Esophagus muscularis mucosa (tissue), 4 donors: Measurements from ENCODE around the gene TMPRSS2. TPM values are rescaled to one million over a fixed set of nuclear protein-coding genes. Genes with fewer than 3 reads are reported as not detected.

Source experiments
- DNase-seq: peaks from one replicate; pipeline ENCODE4 v3.0.0-alpha.2; 2017; ENCODE audit errors: extremely low spot score
- H3K27ac ChIP-seq, 4 donors: fragments of 200-600 bp; sonication (generic); replicated peaks in 1 of 4; 1 replicate in 3 of 4; 2 replicates in 1 of 4; pipeline ENCODE4 v1.5.1; 2016 to 2019; ENCODE audit warnings: mild to moderate bottlenecking in 1 of 4
- H3K27me3 ChIP-seq, 4 donors: fragments of 200-600 bp; sonication (generic); one replicate each; pipeline versions ENCODE4 v1.5.1 to v1.6.0; 2016 to 2019
- H3K36me3 ChIP-seq, 4 donors: fragments of 200-600 bp; sonication (generic); one replicate each; pipeline ENCODE4 v1.5.1; 2016 to 2019
- H3K4me1 ChIP-seq, 4 donors: fragments of 200-600 bp; sonication (generic); one replicate each; pipeline ENCODE4 v1.5.1; 2016 to 2019
- H3K4me3 ChIP-seq, 4 donors: fragments of 200-600 bp; sonication (generic); 1 replicate in 2 of 4; 2 replicates in 2 of 4; pipeline ENCODE4 v1.5.1; 2016 to 2019; ENCODE audit warnings: mild to moderate bottlenecking in 4 of 4, moderate library complexity in 1 of 4
- H3K9me3 ChIP-seq, 4 donors: fragments of 200-600 bp; sonication (generic); 1 replicate in 3 of 4; 2 replicates in 1 of 4; pipeline ENCODE4 v1.5.1; 2016 to 2019
- EP300 ChIP-seq: sonication (generic); formaldehyde crosslinking; IDR thresholded peaks from one replicate; pipeline ENCODE4 v1.6.1; 2017; ENCODE audit warnings: antibody characterized with exemption
- POLR2A ChIP-seq: fragments of 450-650 bp; IDR thresholded peaks from one replicate; pipeline ENCODE4 v1.6.1; 2017; ENCODE audit warnings: antibody characterized with exemption, moderate library complexity, mild to moderate bottlenecking, low read depth
- POLR2AphosphoS5 ChIP-seq, 2 donors: sonication (generic); formaldehyde crosslinking; IDR thresholded peaks; one replicate each; pipeline ENCODE4 v1.6.1; 2017; ENCODE audit warnings: antibody characterized with exemption in 2 of 2
- WGBS: methylation state at CpG from one replicate; pipeline ENCODE4 v1.1.5; 2018; 5-methylcytosine and 5-hydroxymethylcytosine counted together
- intact Hi-C: fragments of 100-400 bp; cut with DNase I; formaldehyde crosslinking; loops from one replicate; pipeline ENCODE4 v1.15.1; 2023
- total RNA-seq, 4 donors: library from RNA; depleted of rRNA; stranded (reverse); fragments of >200 nt; gene quantifications; one replicate each; pipeline versions ENCODE4 v1.1.0 to v1.2.1, GENCODE V29; 2016
- TF ChIP-seq, protein P1 (sequence below), 3 experiments: fragments of 200-600 bp in 2 of 3; fragments of 450-650 bp in 1 of 3; sonication (generic) in 2 of 3; IDR thresholded peaks; one replicate each; pipeline ENCODE4 v1.5.1; 2017 to 2019; ENCODE audit warnings: antibody characterized with exemption in 3 of 3, mild to moderate bottlenecking in 2 of 3, moderate library complexity in 1 of 3

The TMPRSS2 gene
- total RNA-seq, 4 donors from 2014 or later = 0.13 to 0.86 (median 0.42) TPM; not detected in 1

DNA sequence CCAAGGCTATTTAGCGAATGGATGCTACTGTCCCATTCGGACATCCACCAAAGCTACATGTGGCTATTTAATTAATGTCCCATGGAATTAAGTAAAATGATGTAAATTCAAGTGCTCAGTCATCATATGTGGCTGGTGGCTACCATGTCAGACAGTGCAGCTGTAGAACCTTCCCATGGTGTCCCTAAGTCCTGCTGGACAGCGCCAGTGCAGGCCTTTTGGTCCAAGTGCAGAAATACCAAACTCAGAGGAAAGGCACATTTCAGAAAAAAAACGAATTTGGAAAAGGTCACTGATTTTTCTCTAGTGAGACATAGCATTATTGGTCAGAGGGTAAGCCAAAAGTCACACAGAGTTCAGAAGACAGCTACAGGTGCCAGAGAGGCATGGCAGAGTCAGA is 17.6 kb downstream of the TMPRSS2 start:
- DNase-seq = no peak
- Histone ChIP-seq H3K27ac (no peak overlapping the region), H3K36me3 (no peaks in the 10 kb centered on the region), H3K4me3 (no peak overlapping the region), H3K4me1 (peaks cover 0 to 13% (median 0%) of the 10 kb centered on the region in 4 donors), H3K9me3 (no peaks in the 10 kb centered on the region), H3K27me3 (peaks cover 0 to 47% (median 0%) of the 10 kb centered on the region in 4 donors)
- intact Hi-C loops = loop anchor here (5.0 kb wide), 1 partner anchor 87 kb away; no protein-coding TSS in a partner anchor
- 83% methylated on average over 4 of the region's 4 CpGs for WGBS
- TF ChIP-seq, protein P1, sequence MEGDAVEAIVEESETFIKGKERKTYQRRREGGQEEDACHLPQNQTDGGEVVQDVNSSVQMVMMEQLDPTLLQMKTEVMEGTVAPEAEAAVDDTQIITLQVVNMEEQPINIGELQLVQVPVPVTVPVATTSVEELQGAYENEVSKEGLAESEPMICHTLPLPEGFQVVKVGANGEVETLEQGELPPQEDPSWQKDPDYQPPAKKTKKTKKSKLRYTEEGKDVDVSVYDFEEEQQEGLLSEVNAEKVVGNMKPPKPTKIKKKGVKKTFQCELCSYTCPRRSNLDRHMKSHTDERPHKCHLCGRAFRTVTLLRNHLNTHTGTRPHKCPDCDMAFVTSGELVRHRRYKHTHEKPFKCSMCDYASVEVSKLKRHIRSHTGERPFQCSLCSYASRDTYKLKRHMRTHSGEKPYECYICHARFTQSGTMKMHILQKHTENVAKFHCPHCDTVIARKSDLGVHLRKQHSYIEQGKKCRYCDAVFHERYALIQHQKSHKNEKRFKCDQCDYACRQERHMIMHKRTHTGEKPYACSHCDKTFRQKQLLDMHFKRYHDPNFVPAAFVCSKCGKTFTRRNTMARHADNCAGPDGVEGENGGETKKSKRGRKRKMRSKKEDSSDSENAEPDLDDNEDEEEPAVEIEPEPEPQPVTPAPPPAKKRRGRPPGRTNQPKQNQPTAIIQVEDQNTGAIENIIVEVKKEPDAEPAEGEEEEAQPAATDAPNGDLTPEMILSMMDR (IDR thresholded peaks at IDR 0.05) = no peak

- TF ChIP-seq POLR2A (no peak), POLR2AphosphoS5 (IDR thresholded peaks at IDR 0.05) (no peak), EP300 (no peak)
- TF ChIP-seq, protein P1 (IDR thresholded peaks at IDR 0.05) = no peak
- H3K4me1 ChIP-seq = peaks cover 0 to 13% (median 0%) of the 10 kb centered on the region in 4 donors
- intact Hi-C loops = no loop called here
- 77% methylated on average over 6 of the region's 7 CpGs for WGBS
- peaks cover 0 to 52% (median 0%) of the 10 kb centered on the region in 4 donors for H3K27me3 ChIP-seq
- no peaks in the 10 kb centered on the region for H3K9me3 ChIP-seq
- DNase-seq = no peak
- no peak overlapping the region for H3K4me3 ChIP-seq
- H3K27ac ChIP-seq = no peak overlapping the region
- no peaks in the 10 kb centered on the region for H3K36me3 ChIP-seq
Measured at GRCh38 chr21:41489329-41489728, 18.6 kb downstream of the TMPRSS2 start.

GRCh38 chr21:41488080-41488479 is 19.9 kb downstream of the TMPRSS2 start:
- Histone ChIP-seq H3K4me1 (peaks cover 0 to 13% (median 0%) of the 10 kb centered on the region in 4 donors), H3K27me3 (peaks cover 0 to 49% (median 0%) of the 10 kb centered on the region in 4 donors), H3K9me3 (no peaks in the 10 kb centered on the region), H3K27ac (no peak overlapping the region), H3K36me3 (no peaks in the 10 kb centered on the region), H3K4me3 (no peak overlapping the region)
- intact Hi-C loops = no loop called here
- no peak for DNase-seq
- WGBS = 88% methylated on average over 9 of the region's 14 CpGs
- TF ChIP-seq, protein P1 (IDR thresholded peaks at IDR 0.05) = no peak
- no peak for TF ChIP-seq EP300
- no peak for TF ChIP-seq POLR2A
- TF ChIP-seq POLR2AphosphoS5 (IDR thresholded peaks at IDR 0.05) = no peak

- Histone ChIP-seq H3K27me3 (peaks cover 0 to 44% (median 0%) of the 10 kb centered on the region in 4 donors), H3K36me3 (no peaks in the 10 kb centered on the region), H3K4me3 (no peak overlapping the region), H3K9me3 (no peaks in the 10 kb centered on the region), H3K4me1 (peaks cover 0 to 13% (median 0%) of the 10 kb centered on the region in 4 donors), H3K27ac (no peak overlapping the region)
- intact Hi-C loops = no loop called here
- TF ChIP-seq POLR2AphosphoS5 (IDR thresholded peaks at IDR 0.05) = no peak
- no peak for TF ChIP-seq POLR2A
- TF ChIP-seq, protein P1 (IDR thresholded peaks at IDR 0.05) = no peak
- TF ChIP-seq EP300 = no peak
- 86% methylated on average over 6 of the region's 6 CpGs for WGBS
- no peak for DNase-seq
Measured at GRCh38 chr21:41487082-41487481, 20.9 kb downstream of the TMPRSS2 start.

GRCh38 chr21:41483973-41484372 is 24.0 kb downstream of the TMPRSS2 start:
- no peak overlapping the region for H3K27ac ChIP-seq
- 97% methylated on average over 4 of the region's 4 CpGs for WGBS
- intact Hi-C loops = no loop called here
- H3K9me3 ChIP-seq = no peaks in the 10 kb centered on the region
- no peak overlapping the region for H3K4me3 ChIP-seq
- no peak for DNase-seq
- TF ChIP-seq EP300 = no peak
- no peak for TF ChIP-seq POLR2A
- TF ChIP-seq POLR2AphosphoS5 (IDR thresholded peaks at IDR 0.05) = no peak
- TF ChIP-seq, protein P1 (IDR thresholded peaks at IDR 0.05) = no peak
- H3K4me1 ChIP-seq = peaks cover 0 to 13% (median 0%) of the 10 kb centered on the region in 4 donors
- H3K27me3 ChIP-seq = peaks cover 0 to 51% (median 0%) of the 10 kb centered on the region in 4 donors
- H3K36me3 ChIP-seq = no peaks in the 10 kb centered on the region
